HG02642 (cell line): ENCODE data around the gene CPNE5.
"Not testable (repeated sequence)": the region's sequence is repeated elsewhere in the genome, so short reads cannot be mapped to it uniquely, and the experiment has no call there.

ENCODE experiments used
- ATAC-seq: cut with Tn5 transposase; IDR thresholded peaks from one replicate; pipeline ENCODE4 v1.9.1; 2021; ENCODE audit warnings: mild to moderate bottlenecking; ENCODE audit not compliant: unreplicated experiment, poor library complexity

The CPNE5 gene

GRCh38 chr6:36716476-36717093 lies 122.7 kb downstream of the CPNE5 start:
- ATAC-seq = no peak

DNA sequence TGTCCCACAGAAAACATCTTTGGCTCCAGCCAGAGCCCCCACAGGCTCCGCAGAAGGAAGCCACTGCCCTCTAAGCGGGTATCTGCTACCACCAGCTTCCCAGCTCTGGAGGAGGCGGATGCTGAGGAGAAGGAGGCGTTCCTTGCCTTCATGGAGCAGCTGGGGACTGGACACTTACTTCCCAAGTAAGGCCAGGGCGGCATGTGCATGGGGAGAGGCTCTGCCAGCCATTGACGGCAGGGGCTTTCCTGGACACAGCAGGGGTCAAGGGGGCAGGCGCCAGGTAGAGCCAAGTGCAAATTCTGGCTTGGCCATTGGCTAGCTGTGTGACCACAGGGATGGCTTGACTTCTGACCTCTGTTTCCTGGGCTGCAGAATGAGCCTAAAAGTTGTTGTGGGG lies 123.8 kb downstream of the CPNE5 start:
- no peak for ATAC-seq

GRCh38 chr6:36714511-36714910 lies 124.7 kb downstream of the CPNE5 start:
- ATAC-seq = no peak

- no peak for ATAC-seq
These were observed 125.4 kb downstream of the CPNE5 start for GRCh38 chr6:36713846-36714245.

DNA sequence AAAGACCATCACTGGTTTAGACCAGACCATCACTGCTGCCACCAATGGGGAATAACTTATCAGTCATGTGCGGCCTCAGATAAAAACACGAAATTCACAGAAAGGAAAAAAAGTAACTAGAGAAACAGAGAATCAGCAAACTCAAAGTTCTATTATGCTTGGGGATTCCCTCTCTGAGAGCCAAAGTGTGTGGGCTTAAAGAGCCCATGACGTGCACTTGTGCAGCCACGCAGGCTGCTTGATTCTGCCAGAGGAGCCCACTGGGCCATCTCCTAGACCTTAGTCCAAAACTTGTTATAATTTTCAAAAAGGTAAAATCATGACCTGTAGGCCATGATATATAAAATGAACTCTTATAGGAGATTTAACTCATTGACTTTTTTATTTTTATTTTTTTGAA lies 126.4 kb downstream of the CPNE5 start:
- no peak for ATAC-seq

GRCh38 chr6:36706339-36706738 lies 132.9 kb downstream of the CPNE5 start:
- ATAC-seq = no peak

DNA sequence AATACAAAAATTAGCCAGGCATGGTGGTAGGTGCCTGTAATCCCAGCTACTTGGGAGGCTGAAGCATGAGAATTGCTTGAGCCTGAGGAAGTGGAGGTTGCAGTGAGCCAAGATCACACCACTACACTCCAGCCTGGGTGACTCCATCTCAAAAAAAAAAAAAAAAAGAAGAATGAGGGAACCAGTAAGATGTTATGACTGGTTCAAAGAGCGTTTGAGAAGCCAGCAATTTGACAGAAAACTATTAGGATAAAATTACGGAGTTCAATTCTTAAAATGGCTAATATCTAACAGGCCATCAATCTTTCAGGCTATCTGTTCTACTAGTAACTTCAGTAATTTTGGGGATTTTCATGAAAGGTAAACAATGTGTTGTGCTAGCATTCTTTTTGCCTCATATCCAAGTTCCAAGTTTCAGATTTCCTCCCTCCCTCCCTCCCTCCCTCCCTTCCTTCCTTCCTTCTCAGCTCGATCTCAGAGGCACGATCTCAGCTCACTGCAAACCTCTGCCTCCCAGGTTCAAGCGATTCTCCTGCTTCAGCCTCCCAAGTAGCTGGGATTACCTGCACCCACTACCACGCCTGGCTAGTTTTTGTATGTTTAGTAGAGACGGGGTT lies 134.2 kb downstream of the CPNE5 start:
- ATAC-seq = not testable (repeated sequence)

GRCh38 chr6:36703982-36704381 lies 135.3 kb downstream of the CPNE5 start:
- no peak for ATAC-seq

- ATAC-seq = no peak
These were observed 136.1 kb downstream of the CPNE5 start for GRCh38 chr6:36703081-36703606.

DNA sequence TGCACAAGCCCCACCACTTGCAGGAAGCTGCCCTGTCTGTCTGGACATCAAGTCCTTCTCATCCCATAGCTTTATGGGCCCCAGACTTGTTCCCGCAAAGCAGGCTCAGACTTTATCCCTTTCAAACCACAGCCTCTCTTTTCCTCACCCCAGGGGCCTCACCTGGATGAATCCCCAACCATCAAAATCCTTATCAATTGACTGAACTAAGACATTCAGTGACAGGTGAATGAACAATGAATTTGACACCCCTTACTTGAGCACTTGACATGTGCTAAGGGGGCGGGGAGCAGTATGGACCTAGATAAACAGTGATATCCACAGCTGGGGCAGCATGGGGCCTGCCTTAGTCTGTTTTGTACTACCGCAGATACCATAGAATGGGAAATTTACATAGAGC lies 136.6 kb downstream of the CPNE5 start:
- ATAC-seq = no peak

DNA sequence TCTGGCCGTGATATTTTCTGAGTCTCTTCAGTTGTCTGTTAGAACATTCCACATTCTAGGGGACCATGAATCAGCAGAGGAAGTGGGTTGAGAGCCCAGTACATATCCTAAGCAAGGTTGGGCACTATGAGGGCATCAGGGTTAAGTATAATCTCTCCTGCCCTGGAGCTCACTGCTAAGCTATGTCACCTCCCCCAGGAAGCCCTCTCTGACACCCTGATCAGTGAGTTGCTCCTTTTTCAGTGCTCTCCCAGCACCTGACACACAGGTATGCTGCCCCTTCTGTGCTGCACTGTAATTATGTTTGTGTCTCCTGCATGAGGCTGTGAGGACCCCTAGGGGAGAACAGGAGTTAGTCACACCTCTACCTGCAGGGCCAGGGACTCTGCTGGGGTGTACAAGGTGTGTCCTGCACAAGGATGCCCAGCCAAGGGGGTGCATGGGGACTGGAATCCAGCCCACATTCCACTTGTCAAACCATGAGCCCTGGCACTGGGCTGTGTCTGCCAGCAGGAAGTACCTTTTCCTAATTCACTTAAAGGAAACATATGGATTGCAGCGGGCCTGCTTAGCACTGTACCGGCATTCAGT lies 137.7 kb downstream of the CPNE5 start:
- ATAC-seq = no peak

GRCh38 chr6:36700831-36701230 lies 138.4 kb downstream of the CPNE5 start:
- no peak for ATAC-seq

DNA sequence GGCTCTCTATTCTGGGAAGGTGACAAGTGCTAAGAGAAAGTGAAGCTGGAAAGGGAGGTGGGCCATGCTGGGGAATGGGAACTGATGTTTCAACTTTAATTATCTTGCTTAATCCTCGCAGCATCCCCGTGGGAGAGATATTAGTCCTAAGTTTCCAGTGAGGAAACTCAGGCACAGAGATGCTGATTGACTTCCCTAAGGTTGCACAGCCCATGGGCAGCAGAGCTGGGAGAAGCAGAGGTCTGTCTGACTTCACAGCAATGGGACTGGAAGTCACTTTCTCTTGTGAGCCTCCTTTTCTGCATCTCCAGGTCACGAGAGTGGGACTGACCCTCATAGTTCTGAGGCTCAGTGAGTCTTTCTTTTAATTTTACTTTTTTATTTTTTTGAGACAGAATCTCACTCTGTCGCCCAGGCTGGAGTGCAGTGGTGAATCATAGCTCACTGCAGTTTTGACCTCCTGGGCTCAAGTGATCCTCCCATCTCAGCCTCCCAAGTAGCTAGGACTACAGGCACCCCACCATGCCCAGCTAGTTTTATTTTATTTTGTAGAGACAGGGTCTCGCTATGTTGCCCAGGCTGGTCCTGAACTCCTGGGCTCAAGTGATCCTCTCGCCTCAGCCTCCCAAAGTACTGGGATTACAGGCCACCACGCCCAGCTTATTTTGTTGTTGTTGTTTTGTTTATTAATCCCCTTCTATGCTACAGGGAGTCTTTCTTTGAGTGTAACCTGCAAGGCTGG lies 139.0 kb downstream of the CPNE5 start:
- no peak for ATAC-seq

DNA sequence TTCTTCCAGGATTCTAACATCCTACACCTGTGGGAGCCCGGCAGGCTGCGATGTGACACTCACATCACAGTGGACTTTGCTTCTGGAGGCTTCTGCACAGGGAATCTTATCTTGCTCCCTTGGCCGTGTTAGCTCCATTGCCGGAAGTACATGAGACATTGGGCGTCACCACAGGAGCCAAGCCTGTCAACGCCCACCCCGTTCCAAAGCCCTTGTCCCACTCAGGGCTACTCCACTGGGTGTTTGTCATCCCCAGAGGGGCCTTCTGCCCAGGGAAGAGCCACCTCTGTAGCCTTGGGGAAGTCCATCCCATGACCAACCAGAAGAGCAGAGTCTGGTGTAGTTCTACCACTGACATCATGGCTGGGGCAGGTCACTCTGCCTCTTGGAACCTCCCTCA lies 139.9 kb downstream of the CPNE5 start:
- ATAC-seq = no peak

- no peak for ATAC-seq
These were observed 140.4 kb downstream of the CPNE5 start for GRCh38 chr6:36698871-36699271.

GRCh38 chr6:36698196-36698595 lies 141.0 kb downstream of the CPNE5 start:
- ATAC-seq = no peak

- ATAC-seq = no peak
These were observed 141.8 kb downstream of the CPNE5 start, which contains the start of gene RAB44 for GRCh38 chr6:36697481-36697903. TSS of gene RAB44 (plus strand) at chr6:36697826. CDS start at chr6:36704236, 6,410 bp downstream.

DNA sequence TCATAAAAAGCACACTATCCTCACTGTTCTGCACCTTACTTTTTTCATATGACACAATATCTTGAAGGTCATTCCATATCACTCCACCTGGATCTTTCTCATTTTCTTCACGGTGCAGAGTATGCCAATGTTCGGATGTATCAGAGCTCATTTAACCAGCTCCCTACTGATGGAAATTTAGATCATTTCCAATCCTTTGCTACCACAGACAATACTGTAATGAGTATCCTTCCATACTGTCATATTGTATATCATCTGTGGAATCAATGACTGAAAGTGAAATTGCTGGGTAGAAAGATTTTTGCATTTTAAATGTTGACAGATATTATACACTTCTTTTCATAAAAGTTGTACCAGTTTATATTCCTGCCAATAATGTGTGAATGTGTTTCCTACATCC lies 143.8 kb downstream of the CPNE5 start:
- ATAC-seq = no peak

- ATAC-seq = no peak
These were observed 144.6 kb downstream of the CPNE5 start for GRCh38 chr6:36694616-36695015.

- ATAC-seq = no peak
These were observed 146.2 kb downstream of the CPNE5 start for GRCh38 chr6:36692861-36693702.
